GM19467 (cell line): ENCODE results near the gene ZNF618.

Experiments used
- ATAC-seq: cut with Tn5 transposase; IDR thresholded peaks from one replicate; pipeline ENCODE4 v1.9.1; 2021; ENCODE audit warnings: mild to moderate bottlenecking, moderate library complexity; ENCODE audit not compliant: unreplicated experiment

Gene ZNF618

DNA sequence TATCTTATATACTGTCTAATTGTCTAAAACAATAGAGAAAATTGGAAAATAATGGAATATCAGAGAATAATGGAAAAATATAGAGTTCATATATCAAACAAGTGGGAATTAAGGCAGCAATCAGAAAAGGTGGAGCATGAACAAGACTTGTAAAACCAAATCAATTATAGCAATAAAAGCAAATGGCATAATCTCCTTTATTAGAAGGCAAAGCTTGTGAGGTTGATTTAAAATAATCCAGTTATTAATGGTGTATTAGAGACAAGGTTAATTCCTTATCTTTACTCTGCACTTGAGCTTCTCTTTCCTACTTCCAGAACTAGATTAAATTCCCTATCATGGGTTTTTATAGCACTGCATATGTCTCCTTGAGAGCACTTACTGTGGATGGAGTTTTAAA, 137.9 kb downstream of the ZNF618 start:
- ATAC-seq, result no peak

DNA sequence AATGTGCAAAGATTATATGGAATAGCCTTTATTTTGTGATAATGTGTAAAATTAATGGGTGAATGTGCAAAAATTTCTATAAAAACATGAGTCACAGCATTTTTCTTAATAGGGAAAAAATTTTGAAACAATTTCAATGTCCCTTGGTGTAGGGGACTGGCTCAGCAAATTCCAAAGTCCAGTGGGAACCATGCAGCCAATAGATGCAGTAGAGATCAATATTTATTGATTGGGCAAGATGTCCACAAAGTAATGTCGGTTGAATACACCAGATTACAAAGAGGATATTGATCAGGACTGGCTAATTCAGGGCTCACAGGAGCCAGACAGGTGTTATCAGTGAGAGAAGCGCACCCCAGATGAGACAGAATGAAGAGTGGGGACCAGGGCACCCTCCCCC, 139.5 kb downstream of the ZNF618 start:
- ATAC-seq, result no peak

DNA sequence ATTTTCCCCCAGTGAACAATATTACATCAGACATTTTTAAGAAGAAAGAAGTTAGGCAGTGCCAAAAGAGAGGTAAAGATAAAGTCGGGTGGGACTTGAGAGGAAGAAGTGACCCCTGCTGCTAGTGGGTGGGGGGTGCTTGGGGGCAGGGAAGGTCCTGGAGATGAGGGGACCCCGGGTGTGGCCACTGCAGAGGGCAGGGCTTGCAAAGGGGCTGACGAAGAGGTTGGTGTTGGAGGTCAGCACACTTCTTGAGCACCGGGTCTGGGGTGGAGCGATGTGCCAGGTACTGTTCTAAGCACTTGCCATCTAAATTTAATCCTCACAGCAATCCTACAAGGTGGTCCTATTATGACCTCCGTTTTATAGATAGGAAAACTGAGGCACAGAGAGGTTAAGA, 140.0 kb downstream of the ZNF618 start:
- ATAC-seq, result no peak

DNA sequence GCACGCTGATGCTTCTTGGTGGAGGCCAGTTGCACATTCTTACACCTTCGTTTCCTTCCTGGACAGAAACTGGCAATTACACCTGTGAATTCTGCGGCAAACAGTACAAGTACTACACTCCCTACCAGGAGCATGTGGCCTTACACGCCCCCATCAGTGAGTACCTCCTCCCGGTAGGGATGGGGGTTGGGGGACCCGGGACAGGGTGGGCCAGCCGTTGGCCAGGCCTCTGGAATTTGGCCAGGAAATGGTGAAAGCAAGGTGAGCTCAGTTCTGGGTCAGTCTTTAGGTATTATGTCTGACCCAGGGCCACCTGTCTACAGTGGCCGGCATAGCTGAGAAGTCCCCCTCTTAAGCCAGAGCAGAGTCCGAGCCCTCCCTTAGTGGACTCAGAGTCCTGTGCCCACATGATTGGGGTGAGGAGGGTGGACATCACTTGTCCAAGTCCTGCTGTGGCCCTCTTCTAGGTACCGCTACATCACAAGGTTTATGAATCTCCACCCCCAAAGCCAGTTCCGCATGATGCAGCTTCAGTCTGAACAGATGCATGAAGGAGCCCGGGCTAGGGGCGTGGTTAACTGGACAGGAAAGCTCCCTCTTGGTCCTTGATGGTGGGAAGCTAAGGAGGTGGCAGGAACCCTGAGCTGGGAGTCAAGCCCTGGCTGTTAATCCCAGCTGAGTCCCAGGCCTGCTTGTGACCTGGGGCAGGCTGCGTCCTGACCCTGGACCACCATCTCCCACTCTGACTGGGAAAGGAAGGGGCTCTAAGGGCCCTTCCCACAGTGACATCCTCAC, 140.7 kb downstream of the ZNF618 start:
- ATAC-seq, result no peak

DNA sequence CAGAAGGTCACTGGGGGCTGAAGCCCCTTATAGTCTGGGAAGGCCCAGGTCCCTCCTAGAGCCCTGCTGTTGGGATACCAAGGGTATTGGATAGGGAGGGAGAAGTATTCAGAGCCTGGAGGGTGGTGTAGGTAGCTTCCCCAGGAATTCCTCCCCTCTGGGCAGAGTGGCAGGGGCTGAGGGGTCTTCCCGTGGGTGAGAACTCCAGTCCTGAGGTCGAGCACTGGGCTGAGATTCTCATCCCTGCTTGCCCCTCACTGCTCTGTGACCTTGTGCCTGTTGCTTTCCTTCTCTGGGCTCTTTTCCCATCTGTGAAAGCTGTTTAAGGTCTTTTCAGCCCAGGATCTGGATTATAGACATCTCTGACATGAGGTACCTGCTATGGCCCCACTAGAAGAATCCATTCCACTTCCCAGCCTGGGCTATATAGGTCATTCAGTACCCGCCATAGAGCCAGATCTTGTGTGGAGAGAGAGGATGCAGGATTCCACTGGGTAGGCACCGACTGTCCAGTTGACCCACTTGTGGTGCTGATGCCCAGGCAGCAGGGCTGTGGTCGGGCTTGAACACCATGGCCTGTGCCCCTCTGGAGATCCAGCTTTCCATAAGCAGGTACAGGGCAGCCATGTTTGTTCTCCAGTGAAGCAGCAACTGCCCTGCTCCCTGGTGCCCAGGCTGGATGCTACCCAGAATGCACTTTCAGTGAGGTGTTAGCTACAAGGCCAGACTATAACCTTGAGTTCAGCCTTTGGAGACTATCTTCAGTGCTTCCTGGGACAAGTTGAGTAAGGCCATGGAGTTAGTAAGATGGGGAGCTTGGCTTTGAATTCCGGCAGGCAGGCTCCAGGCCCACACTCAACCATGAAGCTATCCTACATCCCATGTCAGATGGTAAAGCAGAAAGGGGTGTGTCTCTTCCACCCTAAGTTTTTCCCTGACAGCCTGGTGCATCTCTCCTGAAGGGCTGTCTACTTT, 141.9 kb downstream of the ZNF618 start:
- ATAC-seq, result no peak

DNA sequence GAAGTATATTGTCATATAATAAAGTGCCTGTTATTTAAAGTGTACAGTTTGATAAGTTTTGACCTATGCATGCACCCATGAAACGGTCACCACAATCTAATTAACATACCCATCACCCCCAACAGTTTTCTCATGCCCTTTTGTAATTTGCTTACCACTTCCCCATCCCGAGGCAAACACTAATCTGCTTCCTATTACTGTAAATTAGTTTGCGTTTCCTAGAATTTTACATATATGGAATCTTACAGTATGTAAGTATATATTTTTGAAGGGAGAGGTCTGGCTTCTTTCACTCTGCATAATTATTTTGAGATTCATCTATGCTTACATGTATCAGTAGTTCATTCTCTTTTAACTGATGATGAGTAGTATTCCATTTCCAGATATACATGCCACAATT, 145.5 kb downstream of the ZNF618 start:
- ATAC-seq, result no peak

DNA sequence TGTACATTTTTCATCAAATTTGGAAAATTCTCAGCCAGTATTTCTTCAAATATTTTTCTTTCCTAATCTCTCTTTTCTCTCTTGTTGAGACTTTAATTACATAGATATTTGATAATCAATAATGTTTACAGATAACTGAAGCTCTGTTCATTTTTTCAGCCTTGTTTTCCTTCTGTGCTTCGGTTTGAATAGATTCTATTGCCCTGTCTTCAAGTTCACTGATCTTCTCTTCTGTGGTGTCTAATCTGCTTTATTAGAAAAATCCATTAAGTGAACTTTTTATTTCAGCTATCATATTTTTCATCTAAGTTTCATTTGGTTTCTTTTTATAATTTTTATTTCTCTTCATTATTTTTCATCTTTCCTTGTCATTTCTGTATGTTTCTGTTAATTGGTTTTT, 147.9 kb downstream of the ZNF618 start:
- ATAC-seq, result no peak

DNA sequence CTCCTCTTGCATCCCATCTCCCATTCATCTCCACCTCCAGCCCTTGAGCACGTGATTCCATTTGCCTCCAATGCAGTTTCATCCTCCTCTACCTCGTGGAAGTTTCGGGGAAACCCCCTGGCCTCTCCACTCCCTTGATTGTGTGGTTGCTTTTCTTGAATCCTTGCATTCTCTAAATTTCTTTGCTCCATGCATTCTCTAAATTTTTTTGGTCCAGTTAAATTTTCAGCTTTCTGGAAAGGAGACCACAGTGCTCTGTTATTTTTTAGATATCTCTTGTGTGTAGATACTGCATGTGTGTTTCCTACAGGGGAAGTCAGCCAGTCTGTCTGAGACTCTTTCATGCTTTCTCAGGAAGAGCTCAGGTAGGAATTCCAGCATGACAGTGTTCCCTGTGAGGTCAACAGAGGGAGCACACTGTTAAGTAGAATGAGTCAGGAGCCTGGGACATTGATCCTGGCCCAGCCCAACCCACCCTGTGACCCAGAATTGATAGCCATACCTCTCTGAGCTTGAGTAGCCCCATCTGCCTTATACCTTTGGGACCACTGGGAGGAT, 149.2 kb downstream of the ZNF618 start:
- ATAC-seq, result no peak

DNA sequence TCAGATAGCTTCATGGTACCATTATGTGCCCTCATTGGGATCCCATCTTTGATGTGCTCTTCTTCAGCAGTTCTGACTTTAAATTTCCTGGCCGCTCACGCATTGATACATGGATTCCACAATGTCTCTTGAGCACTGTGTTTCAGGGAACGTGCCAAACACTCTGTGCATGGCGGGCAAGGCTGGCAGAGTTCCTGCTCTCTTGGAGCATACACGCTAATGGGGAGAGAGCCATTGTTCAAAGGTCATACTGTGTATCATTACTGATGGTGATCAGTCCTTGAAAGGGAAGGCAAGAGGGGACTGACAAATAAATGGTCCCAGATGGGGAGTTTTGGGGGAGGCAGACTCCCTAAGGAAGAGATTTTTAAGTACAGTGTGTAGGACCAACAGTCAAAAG, 149.7 kb downstream of the ZNF618 start:
- ATAC-seq, result no peak

DNA sequence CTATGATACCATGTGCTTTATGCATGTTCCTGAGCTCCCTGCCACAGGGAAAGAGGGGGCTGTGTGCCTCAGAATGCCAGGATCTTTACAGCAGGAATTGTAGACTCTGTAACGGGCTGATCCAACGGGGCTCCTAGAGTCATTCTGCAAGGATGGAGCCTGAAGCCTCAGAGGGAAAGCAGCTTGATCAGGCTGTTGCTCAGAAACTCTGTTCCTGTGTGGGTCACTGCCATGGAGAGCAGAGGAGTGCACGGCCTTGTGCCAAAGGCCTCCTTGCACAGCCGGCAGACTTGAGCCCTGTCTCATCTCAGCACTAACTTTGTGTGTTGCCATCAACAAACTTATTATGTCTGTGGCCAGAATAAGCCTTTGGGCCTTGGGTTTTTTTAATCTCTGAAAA, 150.2 kb downstream of the ZNF618 start:
- no peak for ATAC-seq

DNA sequence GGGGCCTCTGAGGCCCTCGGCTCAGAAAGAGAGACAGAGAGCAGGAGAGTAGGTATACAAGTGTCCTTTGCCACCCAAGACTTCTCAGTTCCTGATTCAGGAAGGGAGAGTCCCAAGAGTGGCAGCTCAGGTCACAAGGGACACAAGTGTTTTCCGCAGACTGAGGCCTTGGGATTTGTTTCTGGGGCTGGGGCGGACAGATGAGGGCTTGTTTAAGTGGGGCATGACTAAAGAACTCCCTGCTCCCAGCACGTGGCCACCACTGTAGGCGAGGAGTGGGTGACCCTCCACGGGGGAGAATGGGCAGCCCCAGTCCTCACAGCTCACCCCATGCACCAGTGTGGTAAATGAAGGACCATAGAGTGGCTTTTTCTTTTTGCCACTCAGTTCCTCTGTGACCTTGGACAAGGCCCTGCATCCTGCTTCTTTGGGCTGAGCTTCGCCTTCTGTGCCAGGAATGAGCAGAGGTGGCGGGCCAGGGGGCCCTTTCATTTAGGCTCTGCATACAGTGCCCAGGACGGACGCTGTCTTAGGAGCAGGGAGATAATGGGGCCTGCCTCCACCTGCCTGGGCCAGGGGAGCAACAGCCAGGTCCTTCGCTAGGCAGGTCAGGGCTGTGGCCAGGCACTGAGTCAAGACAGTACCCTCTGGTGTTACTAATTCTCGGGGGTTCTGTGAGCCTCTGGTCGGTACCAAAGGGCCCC, 151.2 kb downstream of the ZNF618 start:
- no peak for ATAC-seq

DNA sequence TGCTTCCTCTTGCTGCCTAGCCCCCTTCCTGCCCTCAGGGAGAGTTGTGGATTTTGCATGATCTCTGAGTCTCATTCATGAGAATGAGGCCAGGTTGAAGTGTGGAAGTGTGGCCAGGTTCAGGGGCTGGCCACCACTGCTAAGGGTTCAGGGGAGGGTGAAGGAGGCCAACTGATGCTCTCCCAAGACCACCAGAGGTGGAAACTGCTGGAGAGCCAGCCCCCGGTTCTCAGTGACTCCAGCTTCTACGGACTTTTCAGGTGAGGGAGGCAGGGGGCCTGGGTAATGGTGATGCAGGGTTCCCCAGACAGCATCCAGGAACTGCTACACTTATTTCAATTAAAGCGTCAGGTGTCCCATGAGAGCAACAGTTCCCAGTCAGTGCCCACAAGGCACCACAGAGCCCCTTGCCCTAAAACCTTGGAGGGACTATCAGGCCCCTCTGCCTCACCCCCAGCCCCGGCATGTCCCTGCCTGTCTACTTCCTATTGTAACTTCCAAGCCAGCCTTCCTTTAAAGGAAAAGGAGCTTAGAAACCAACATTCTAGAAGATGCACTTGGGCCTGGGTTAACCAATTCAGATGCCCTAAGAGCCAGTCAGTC, 151.9 kb downstream of the ZNF618 start:
- no peak for ATAC-seq

DNA sequence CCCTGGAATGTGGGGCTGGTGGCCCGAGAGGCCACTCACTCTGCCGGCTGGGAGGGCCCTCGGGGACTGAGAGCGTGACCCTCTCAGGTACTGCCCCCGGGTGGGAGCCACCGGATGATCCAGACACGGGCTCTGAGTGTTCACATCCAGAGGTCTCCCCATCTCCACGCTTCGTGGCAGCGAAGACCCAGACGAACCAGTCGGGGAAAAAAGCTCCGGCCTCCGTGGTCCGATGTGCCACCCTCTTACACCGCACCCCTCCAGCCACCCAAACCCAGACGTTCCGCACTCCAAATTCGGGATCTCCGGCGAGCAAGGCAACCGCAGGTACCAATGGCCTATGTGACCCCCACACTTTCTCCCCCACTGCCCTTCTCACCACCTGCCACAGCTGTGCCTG, 152.5 kb downstream of the ZNF618 start:
- ATAC-seq, result no peak

DNA sequence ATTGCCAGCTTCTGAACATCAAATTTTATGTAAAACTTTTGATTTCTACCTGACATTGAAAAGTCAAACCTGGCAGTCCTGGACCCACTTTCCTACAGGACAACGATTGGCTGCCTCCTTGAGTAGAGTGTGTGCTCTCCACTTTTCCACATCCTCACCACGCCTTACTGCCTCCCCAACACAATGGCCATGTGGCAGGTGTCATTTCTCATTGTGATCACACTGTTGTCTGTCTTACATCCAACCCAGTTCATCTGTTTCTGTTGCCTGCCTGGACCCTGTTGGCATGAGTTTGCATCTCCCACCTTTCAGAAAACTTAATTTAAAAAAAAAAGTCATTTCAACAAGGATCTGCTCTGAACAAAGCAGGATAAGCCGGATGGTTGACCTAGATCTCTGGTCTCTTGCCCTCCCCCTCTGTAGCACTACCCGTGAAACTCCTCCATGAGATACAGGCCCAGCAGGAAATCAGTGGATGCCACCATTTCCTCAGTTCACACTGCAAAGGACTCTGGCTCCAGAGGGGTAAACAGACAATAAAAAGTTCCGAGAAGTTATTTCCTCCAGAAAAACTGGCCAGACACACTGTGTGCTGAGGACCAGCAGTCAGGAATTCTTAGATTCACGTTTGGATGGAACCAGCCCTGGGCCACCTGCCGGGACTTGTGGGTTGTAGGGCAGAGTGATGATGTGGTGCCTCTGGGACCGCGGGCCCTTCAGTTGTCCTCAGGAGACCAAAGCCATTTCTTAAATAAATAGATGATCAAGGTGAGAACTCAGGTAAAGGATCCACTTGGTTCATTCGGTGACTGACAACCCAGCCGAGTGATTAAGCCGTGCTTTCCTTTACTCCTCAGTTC, 153.4 kb downstream of the ZNF618 start:
- no peak for ATAC-seq

DNA sequence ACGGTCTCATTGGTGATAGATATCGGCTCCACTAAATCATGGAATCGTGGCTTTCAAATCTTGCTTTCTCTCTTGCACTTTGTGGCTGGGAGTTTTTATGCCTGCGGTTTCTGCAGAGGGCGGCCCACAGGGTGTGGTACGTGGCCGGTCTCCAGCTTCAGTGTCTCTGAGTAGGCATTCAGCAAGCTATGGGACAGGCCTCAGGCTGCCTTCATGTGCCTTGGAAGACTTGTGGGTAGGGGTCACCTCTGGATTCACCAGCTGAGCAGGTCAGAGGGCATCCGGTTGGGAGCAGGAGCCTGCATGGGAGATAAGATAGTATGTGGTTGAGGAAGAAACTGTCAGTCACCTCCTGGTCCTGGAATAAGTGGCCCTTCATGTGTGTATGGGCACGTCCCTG, 154.3 kb downstream of the ZNF618 start:
- ATAC-seq, result no peak

DNA sequence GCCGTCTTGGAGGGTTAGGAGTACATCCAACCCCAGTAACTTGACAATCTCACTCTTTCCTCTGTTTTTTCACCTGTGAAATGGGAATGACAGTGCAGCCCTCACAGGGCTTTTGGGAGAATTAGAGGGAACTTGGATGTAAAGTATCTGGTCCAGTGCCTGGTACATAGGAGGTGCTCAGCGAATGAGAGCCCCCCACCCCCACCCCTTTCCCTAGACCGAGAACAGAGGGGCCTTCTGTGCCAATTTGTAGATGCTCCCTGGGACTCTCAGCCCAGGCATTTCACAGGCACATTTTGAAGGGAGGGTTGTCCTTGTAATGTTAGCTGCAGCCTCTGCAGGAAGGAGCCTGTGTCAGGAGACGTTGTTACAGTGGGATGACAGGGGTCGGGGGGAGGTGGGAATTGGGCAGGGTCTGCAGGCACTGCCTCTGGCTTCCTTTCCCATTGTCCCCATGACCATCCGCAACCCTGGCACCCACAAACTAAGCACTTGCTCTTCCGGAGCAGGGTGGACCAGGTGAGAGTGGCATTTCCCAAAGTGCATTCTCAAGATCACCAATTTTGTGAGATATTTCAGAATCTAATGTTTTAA, 155.0 kb downstream of the ZNF618 start:
- ATAC-seq, result no peak

DNA sequence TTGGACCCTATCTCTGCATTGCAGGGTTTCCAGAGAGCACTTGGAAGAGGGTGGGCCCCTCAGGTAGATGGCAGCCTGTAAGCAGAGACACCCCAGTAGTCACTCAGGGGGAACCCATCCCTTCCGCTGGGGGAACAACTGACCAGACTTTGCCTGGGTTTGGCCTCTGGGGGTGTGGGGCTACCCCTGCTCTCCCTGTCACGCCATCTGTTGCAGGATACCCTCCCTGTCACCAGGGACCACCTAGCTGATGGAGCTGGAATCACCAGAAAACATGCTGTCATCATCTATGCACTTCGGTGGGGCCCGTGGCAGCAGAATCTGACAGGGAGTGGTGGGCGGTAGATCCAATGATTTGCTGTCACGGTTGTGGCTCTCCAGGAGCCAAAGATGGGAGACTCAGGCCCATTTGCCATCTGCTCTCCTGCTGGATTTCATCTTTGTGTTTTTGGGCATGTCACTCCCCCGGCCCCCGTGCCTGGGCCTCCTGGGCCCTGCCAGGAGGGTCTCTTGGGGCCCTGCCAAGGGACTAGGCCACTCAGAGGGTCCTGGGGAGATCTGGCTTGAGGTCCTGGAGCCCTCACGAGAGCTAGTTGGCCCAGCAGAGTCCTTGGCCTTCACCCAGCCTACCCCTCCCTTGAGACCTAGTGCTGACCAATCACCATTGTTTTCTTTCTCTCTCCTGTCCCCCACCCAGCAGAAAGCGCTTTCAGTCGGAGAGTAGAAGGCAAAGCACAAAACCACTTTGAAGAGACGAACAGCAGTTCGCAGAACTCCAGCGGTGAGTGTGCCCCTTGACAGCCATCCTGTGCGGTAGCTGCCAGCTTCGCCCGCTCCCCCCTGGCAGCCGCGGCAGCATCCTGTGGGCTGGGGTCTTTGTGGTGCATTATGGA, 156.1 kb downstream of the ZNF618 start:
- no peak for ATAC-seq

DNA sequence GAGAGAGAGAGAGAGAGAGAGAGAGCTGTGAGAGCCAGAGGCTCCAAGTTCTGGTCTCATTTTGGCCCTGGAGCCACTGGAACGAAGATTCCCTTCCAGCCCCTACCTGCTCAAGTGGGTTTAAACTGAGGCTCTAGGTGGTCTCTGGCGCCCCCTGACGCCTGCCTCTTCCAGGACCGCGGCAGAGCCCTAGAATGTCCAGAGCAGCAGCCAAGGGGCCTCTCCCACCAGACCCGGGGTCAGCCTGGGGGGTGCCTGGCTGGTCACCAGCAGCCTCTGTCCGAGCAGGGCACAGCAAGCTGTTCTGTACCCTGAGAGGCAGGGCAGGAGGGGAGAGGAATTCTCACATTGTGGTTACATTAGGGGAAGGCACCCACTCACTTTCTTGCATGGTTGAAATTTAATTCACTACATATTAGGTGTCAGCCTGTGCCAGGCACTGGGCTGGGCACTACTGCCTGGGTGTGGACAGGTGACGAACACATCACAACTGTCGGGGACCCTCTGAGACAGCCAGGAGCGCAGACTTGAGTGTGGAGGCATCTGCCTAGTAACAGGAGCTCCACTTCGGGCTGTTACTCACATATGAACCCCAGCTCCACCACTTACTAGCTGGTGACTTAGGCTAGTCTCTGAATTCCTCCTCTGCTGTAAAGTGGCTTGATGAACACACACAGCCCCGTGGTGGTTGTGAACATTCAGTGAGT, 157.4 kb downstream of the ZNF618 start:
- no peak for ATAC-seq
